Right lobe of liver (tissue), 6 donors: ENCODE data around the gene CNTN5. TPM values are rescaled to one million over a fixed set of nuclear protein-coding genes. Genes with fewer than 3 reads are reported as not detected.

Source experiments
- ATAC-seq, 4 donors: fragments of 200-7000 bp; cut with Tn5 transposase; one replicate each; pipeline ENCODE4 v1.9.1; 2020; ENCODE audit warnings: mild to moderate bottlenecking in 4 of 4, moderate library complexity in 4 of 4
- DNase-seq, 3 donors: peaks; one replicate each; pipeline ENCODE4 v3.0.0-alpha.2; 2020
- H3K27ac ChIP-seq, 3 donors: fragments of 200-600 bp; one replicate each; pipeline ENCODE4 v1.8.0; 2022
- H3K27me3 ChIP-seq, 2 donors: fragments of 200-600 bp; one replicate each; pipeline ENCODE4 v1.8.0; 2022
- H3K36me3 ChIP-seq, 4 donors: fragments of 200-600 bp; sonication (generic) in 1 of 4; one replicate each; pipeline versions ENCODE4 v1.5.1 to v1.8.0; 2017 to 2022; ENCODE audit warnings: control low read depth in 1 of 4
- H3K4me1 ChIP-seq, 4 donors: fragments of 200-600 bp; sonication (generic) in 1 of 4; one replicate each; pipeline versions ENCODE4 v1.5.1 to v1.8.0; 2017 to 2022; ENCODE audit warnings: control low read depth in 1 of 4
- H3K4me3 ChIP-seq, 3 donors: fragments of 200-600 bp; one replicate each; pipeline ENCODE4 v1.8.0; 2022
- H3K9me3 ChIP-seq, 4 donors: fragments of 200-600 bp; sonication (generic) in 1 of 4; one replicate each; pipeline versions ENCODE4 v1.5.1 to v1.8.0; 2017 to 2022; ENCODE audit warnings: control low read depth in 1 of 4
- CTCF ChIP-seq, 4 donors: fragments of 200-600 bp in 3 of 4; fragments of 450-650 bp in 1 of 4; IDR thresholded peaks; one replicate each; pipeline versions ENCODE4 v1.5.1 to v1.8.0; 2016 to 2022; ENCODE audit warnings: antibody characterized with exemption in 4 of 4, mild to moderate bottlenecking in 2 of 4
- POLR2A ChIP-seq: fragments of 450-650 bp; IDR thresholded peaks from one replicate; pipeline ENCODE4 v1.6.1; 2017; ENCODE audit warnings: antibody characterized with exemption, mild to moderate bottlenecking
- WGBS: methylation state at CpG from one replicate; pipeline ENCODE4 v1.1.6; 2018; ENCODE audit warnings: low coverage, low lambda C conversion rate; ENCODE audit not compliant: insufficient coverage; ENCODE audit errors: missing lambda C conversion rate; 5-methylcytosine and 5-hydroxymethylcytosine counted together
- intact Hi-C, 2 donors: fragments of 100-400 bp; cut with DNase I; formaldehyde crosslinking; loops; one replicate each; pipeline versions ENCODE4 v1.11.2 to v1.14.1; 2022
- total RNA-seq, 6 experiments: library from RNA; depleted of rRNA in 2 of 6; stranded (reverse); fragments of >200 nt in 2 of 6; fragmentation: NEBNext Ultra II Directional in 3 of 6; extraction: Animal tissue kit (Norgen Biotek cat#: 25700) in 3 of 6; gene quantifications; one replicate each; pipeline versions ENCODE4 v1.1.0 to v1.2.4, GENCODE V29; 2016 to 2023
- donor health status: DM: no; HTN: yes; CAD: no.
- donor health status: DM: no; HTN: no; CAD: no.
- donor health status: DM: no; HTN: no; CAD: no.
- donor health status: DM: no; HTN: yes; CAD: no.
- donor health status: DM: no; HTN: yes; CAD: no.

The CNTN5 gene
- total RNA-seq, 6 experiments from 2014 or later, result 0.13 to 0.19 TPM; not detected in 4

- TF ChIP-seq POLR2A (no peak), CTCF (IDR thresholded peaks at IDR 0.05) (no peak)
- Histone ChIP-seq H3K9me3 (no peaks in the 10 kb centered on the region), H3K27ac (peak overlapping the region in 1 of 3 donors; percentile 27), H3K4me3 (peak overlapping the region; percentile 38 to 59 (median 51)), H3K27me3 (no peaks in the 10 kb centered on the region), H3K36me3 (no peaks in the 10 kb centered on the region), H3K4me1 (no peaks in the 10 kb centered on the region)
- DNase-seq (peak in 2 of 3 donors; percentile 34 to 51), ATAC-seq (peak; percentile 86 to 94 (median 91))
- 4% methylated on average over 8 of the region's 8 CpGs for WGBS
- intact Hi-C loops, result no loop called here
Observed at GRCh38 chr11:99069856-99070444, 49.2 kb downstream of the CNTN5 start.

- no peaks in the 10 kb centered on the region for H3K27me3 ChIP-seq
- no peaks in the 10 kb centered on the region for H3K9me3 ChIP-seq
- intact Hi-C loops, result no loop called here
- no peak overlapping the region for H3K27ac ChIP-seq
- H3K4me1 ChIP-seq, result no peaks in the 10 kb centered on the region
- H3K36me3 ChIP-seq, result no peaks in the 10 kb centered on the region
- WGBS, result 35% methylated on average over 3 of the region's 3 CpGs
- no peak overlapping the region for H3K4me3 ChIP-seq
- TF ChIP-seq CTCF (IDR thresholded peaks at IDR 0.05) (no peak), POLR2A (no peak)
- ATAC-seq (no peak), DNase-seq (no peak)
Observed at GRCh38 chr11:99079576-99079975, 58.8 kb downstream of the CNTN5 start.

GRCh38 chr11:99080154-99080553 lies 59.4 kb downstream of the CNTN5 start:
- H3K27ac ChIP-seq, result no peak overlapping the region
- TF ChIP-seq POLR2A (no peak), CTCF (IDR thresholded peaks at IDR 0.05) (no peak)
- H3K4me3 ChIP-seq, result no peak overlapping the region
- no peaks in the 10 kb centered on the region for H3K36me3 ChIP-seq
- no peaks in the 10 kb centered on the region for H3K4me1 ChIP-seq
- ATAC-seq (no peak), DNase-seq (no peak)
- 73% methylated on average over 5 of the region's 5 CpGs for WGBS
- no peaks in the 10 kb centered on the region for H3K27me3 ChIP-seq
- no peaks in the 10 kb centered on the region for H3K9me3 ChIP-seq
- intact Hi-C loops, result no loop called here

GRCh38 chr11:99098258-99098657 lies 77.5 kb downstream of the CNTN5 start:
- intact Hi-C loops, result no loop called here
- H3K27me3 ChIP-seq, result no peaks in the 10 kb centered on the region
- H3K36me3 ChIP-seq, result no peaks in the 10 kb centered on the region
- TF ChIP-seq CTCF (IDR thresholded peaks at IDR 0.05) (no peak), POLR2A (no peak)
- WGBS, result 72% methylated on average over 6 of the region's 6 CpGs
- H3K4me1 ChIP-seq, result no peaks in the 10 kb centered on the region
- H3K9me3 ChIP-seq, result no peaks in the 10 kb centered on the region
- H3K27ac ChIP-seq, result no peak overlapping the region
- ATAC-seq, result no peak
- H3K4me3 ChIP-seq, result no peak overlapping the region
- DNase-seq, result no peak
